B cell (primary cell): ENCODE results near the gene CACNA2D3. TPM values are rescaled to one million over a fixed set of nuclear protein-coding genes. Genes with fewer than 3 reads are reported as not detected.

Experiments used
- ATAC-seq: fragments of 200-7000 bp; cut with Tn5 transposase; one replicate; pipeline ENCODE4 v1.10.0; 2021; ENCODE audit warnings: low read depth, mild to moderate bottlenecking, moderate number of reproducible peaks, moderate library complexity
- CTCF ChIA-PET: fragments of 350-600 bp; sonication (Branson Sonifier 250); formaldehyde crosslinking; loops from one replicate; lab custom pipeline; 2021; ENCODE audit warnings: antibody characterized with exemption, inconsistent platforms; lab: Charles Lee
- POLR2A ChIA-PET: fragments of 350-600 bp; sonication (Branson Sonifier 250); formaldehyde crosslinking; loops from one replicate; lab custom pipeline; 2021; ENCODE audit warnings: antibody characterized with exemption; lab: Charles Lee
- DNase-seq: peaks from one replicate; pipeline ENCODE4 v3.0.0; 2013
- H2AFZ ChIP-seq: 2 replicates; pipeline ENCODE4 v1.6.1; 2012; ENCODE audit warnings: mild to moderate bottlenecking, low read depth, low read length; ENCODE audit not compliant: insufficient read depth, poor library complexity, severe bottlenecking
- H3K27ac ChIP-seq, 2 donors: 1 replicate in 1 of 2; 2 replicates in 1 of 2; pipeline ENCODE4 v1.5.1; 2012 to 2013; ENCODE audit warnings: low read length in 2 of 2, mild to moderate bottlenecking in 2 of 2, moderate library complexity in 1 of 2
- H3K27me3 ChIP-seq, 4 experiments: fragments of 200-600 bp in 1 of 4; sonication (generic) in 1 of 4; replicated peaks in 1 of 4; 1 replicate in 2 of 4; 2 replicates in 2 of 4; pipeline versions ENCODE4 v1.6.1 to v1.7.0; 2013 to 2016; ENCODE audit warnings: low read length in 3 of 4, mild to moderate bottlenecking in 2 of 4, mixed read lengths in 1 of 4, moderate library complexity in 1 of 4; ENCODE audit not compliant: insufficient read depth in 4 of 4, control insufficient read depth in 3 of 4; ENCODE audit errors: control extremely low read depth in 1 of 4
- H3K36me3 ChIP-seq, 2 experiments: replicated peaks in 1 of 2; 1 replicate in 1 of 2; 2 replicates in 1 of 2; pipeline versions ENCODE4 v1.6.1 to v1.7.1; 2013; ENCODE audit warnings: low read length in 1 of 2; ENCODE audit not compliant: insufficient read depth in 2 of 2, control insufficient read depth in 1 of 2; ENCODE audit errors: control extremely low read depth in 1 of 2, extremely low read depth in 1 of 2
- H3K4me1 ChIP-seq, 2 donors: fragments of 200-600 bp in 1 of 2; sonication (generic) in 1 of 2; 1 replicate in 1 of 2; 2 replicates in 1 of 2; pipeline versions ENCODE4 v1.5.1 to v1.6.1; 2013 to 2017; ENCODE audit warnings: low read length in 2 of 2; ENCODE audit not compliant: control insufficient read depth in 2 of 2, insufficient read depth in 2 of 2
- H3K4me2 ChIP-seq: replicated peaks from 2 replicates; pipeline ENCODE3; 2012; ENCODE audit warnings: mild to moderate bottlenecking, low read depth, low read length; ENCODE audit not compliant: poor library complexity, severe bottlenecking
- H3K4me3 ChIP-seq, 5 experiments: fragments of 200-600 bp in 1 of 5; sonication (generic) in 1 of 5; 1 replicate in 3 of 5; 2 replicates in 2 of 5; pipeline versions ENCODE4 v1.5.1 to v1.7.0; 2011 to 2016; ENCODE audit warnings: low read length in 4 of 5, mild to moderate bottlenecking in 4 of 5, low read depth in 2 of 5, control low read depth in 1 of 5, moderate library complexity in 1 of 5; ENCODE audit not compliant: insufficient read depth in 1 of 5; ENCODE audit errors: control extremely low read depth in 1 of 5, extremely low read depth in 1 of 5
- H3K79me2 ChIP-seq: fragments of 200-600 bp; sonication (generic); one replicate; pipeline ENCODE4 v1.6.0; 2016; ENCODE audit warnings: low read length; ENCODE audit not compliant: control insufficient read depth, insufficient read depth
- H3K9ac ChIP-seq: fragments of 200-600 bp; sonication (generic); 2 replicates; pipeline ENCODE4 v1.6.1; 2017; ENCODE audit warnings: mild to moderate bottlenecking, low read length, moderate library complexity
- H3K9me3 ChIP-seq, 3 donors: one replicate each; pipeline versions ENCODE4 v1.6.1 to v1.7.1; 2013; ENCODE audit warnings: low read length in 2 of 3; ENCODE audit not compliant: control insufficient read depth in 2 of 3, insufficient read depth in 1 of 3; ENCODE audit errors: control extremely low read depth in 1 of 3
- H4K20me1 ChIP-seq: 2 replicates; pipeline ENCODE4 v1.6.0; 2012; ENCODE audit warnings: mild to moderate bottlenecking, low read length; ENCODE audit not compliant: insufficient read depth, control insufficient read depth, poor library complexity, severe bottlenecking
- H3K27ac Mint-ChIP-seq: one replicate; pipeline ENCODE4 v1.8.0; 2021; ENCODE audit warnings: mixed read lengths
- H3K27me3 Mint-ChIP-seq: one replicate; pipeline ENCODE4 v1.8.0; 2021; ENCODE audit warnings: mixed read lengths
- H3K4me1 Mint-ChIP-seq: one replicate; pipeline ENCODE4 v1.8.0; 2021; ENCODE audit warnings: mixed read lengths
- H3K4me3 Mint-ChIP-seq: one replicate; pipeline ENCODE4 v1.8.0; 2021; ENCODE audit warnings: mixed read lengths
- H3K9me3 Mint-ChIP-seq: one replicate; pipeline ENCODE4 v1.8.0; 2022; ENCODE audit warnings: mixed read lengths; ENCODE audit not compliant: insufficient read depth
- EZH2 ChIP-seq: IDR thresholded peaks from 2 replicates; pipeline ENCODE4 v1.6.1; 2012; ENCODE audit warnings: borderline replicate concordance, low read depth, mild to moderate bottlenecking, moderate library complexity, low read length; ENCODE audit not compliant: insufficient read depth, poor library complexity, severe bottlenecking
- WGBS: methylation state at CpG from one replicate; pipeline ENCODE4 v1.1.5; 2013; ENCODE audit warnings: missing lambda C conversion rate; ENCODE audit not compliant: insufficient coverage; 5-methylcytosine and 5-hydroxymethylcytosine counted together
- intact Hi-C: fragments of 100-400 bp; cut with micrococcal nuclease; formaldehyde crosslinking; loops from one replicate; pipeline ENCODE4 v1.10.0; 2022
- polyA plus RNA-seq: library from polyadenylated mRNA; depleted of rRNA; stranded (reverse); fragments of >200 nt; gene quantifications from 2 replicates; pipeline ENCODE4 v1.2.3, GENCODE V29; 2012
- total RNA-seq, 2 donors: library from RNA; stranded (reverse); fragments of 120-200 nt in 1 of 2; gene quantifications; 1 replicate in 1 of 2; 2 replicates in 1 of 2; pipeline versions ENCODE4 v1.2.3 to v1.2.4, GENCODE V29; 2013 to 2022
- TF ChIP-seq, protein P1 (sequence below): fragments of 200-600 bp; IDR thresholded peaks from one replicate; pipeline ENCODE4 v1.8.0; 2022; ENCODE audit warnings: antibody characterized with exemption, mild to moderate bottlenecking

The CACNA2D3 gene
- total and polyA plus RNA-seq, 2 donors (not counting 1 experiment from before 2014, with no cell fraction given): not detected

DNA sequence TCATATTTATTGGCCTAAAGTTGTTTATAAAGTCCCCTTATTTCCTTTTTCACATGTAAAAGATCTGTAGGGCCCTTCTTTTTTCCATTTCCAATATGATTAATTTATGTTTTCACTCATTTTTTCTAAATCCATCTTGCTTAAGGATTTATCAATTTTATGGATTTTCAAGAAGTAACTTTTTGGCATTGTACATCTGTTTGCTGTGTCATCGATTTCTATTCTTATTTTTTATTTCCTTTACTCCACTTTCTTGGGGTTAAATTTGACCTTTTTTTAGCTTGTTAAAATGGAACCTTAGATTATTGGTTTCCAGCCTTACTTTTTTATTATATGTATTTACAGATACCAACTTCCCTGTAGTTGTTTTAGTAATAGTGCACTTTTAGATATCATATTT is 597.6 kb downstream of the CACNA2D3 start:
- Histone ChIP-seq H3K4me2 (no peak overlapping the region), H2AFZ (no peak overlapping the region), H3K79me2 (no peaks in the 10 kb centered on the region), H3K9ac (no peak overlapping the region), H3K27me3 (no peaks in the 10 kb centered on the region), H3K4me1 (no peaks in the 10 kb centered on the region), H4K20me1 (no peaks in the 10 kb centered on the region), H3K9me3 (peaks cover 0 to 8% (median 0%) of the 10 kb centered on the region in 3 donors), H3K36me3 (no peaks in the 10 kb centered on the region), H3K4me3 (no peak overlapping the region), H3K27ac (no peak overlapping the region)
- ChIA-PET POLR2A (no interaction called here), CTCF (no interaction called here)
- no peak overlapping the region for H3K27ac Mint-ChIP-seq
- no peaks in the 10 kb centered on the region for H3K9me3 Mint-ChIP-seq
- peaks cover 5% of the 10 kb centered on the region for H3K27me3 Mint-ChIP-seq
- intact Hi-C loops: no loop called here
- no peak for ATAC-seq
- TF ChIP-seq, protein P1, sequence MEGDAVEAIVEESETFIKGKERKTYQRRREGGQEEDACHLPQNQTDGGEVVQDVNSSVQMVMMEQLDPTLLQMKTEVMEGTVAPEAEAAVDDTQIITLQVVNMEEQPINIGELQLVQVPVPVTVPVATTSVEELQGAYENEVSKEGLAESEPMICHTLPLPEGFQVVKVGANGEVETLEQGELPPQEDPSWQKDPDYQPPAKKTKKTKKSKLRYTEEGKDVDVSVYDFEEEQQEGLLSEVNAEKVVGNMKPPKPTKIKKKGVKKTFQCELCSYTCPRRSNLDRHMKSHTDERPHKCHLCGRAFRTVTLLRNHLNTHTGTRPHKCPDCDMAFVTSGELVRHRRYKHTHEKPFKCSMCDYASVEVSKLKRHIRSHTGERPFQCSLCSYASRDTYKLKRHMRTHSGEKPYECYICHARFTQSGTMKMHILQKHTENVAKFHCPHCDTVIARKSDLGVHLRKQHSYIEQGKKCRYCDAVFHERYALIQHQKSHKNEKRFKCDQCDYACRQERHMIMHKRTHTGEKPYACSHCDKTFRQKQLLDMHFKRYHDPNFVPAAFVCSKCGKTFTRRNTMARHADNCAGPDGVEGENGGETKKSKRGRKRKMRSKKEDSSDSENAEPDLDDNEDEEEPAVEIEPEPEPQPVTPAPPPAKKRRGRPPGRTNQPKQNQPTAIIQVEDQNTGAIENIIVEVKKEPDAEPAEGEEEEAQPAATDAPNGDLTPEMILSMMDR: no peak
- TF ChIP-seq EZH2: no peak
- H3K4me3 Mint-ChIP-seq: no peak overlapping the region
- no CpG with 5 or more reads among the region's 1 CpG for WGBS
- no peaks in the 10 kb centered on the region for H3K4me1 Mint-ChIP-seq
- DNase-seq: no peak

DNA sequence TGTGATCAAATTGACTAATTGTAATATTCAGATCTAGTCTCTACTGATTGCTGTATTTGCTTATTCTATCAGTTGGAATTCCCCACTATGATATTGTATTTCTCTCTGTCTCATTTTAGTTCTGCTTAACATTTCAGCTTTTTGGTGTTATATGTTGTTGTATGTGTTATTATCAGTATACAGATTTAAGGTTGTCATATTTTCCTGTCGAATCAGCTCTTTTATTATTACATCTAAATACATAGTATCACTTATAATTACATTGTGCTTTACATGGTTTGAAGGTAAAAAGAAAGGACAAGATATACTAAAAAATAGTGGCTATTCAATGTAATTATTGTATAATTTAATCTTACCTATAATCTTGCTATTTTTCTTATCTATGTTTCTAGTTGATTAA is 598.3 kb downstream of the CACNA2D3 start:
- DNase-seq (no peak), ATAC-seq (no peak)
- Histone ChIP-seq H3K9ac (no peak overlapping the region), H3K27me3 (no peaks in the 10 kb centered on the region), H3K36me3 (no peaks in the 10 kb centered on the region), H3K4me3 (no peak overlapping the region), H3K4me1 (no peaks in the 10 kb centered on the region), H3K27ac (no peak overlapping the region), H3K4me2 (no peak overlapping the region), H2AFZ (no peak overlapping the region), H3K79me2 (no peaks in the 10 kb centered on the region), H4K20me1 (no peaks in the 10 kb centered on the region), H3K9me3 (peaks cover 0 to 8% (median 0%) of the 10 kb centered on the region in 3 donors)
- Mint-ChIP-seq H3K4me1 (no peaks in the 10 kb centered on the region), H3K4me3 (no peak overlapping the region), H3K9me3 (peaks cover under 1% of the 10 kb centered on the region), H3K27ac (no peak overlapping the region), H3K27me3 (peaks cover 5% of the 10 kb centered on the region)
- POLR2A ChIA-PET: no interaction called here
- TF ChIP-seq EZH2: no peak
- CTCF ChIA-PET: no interaction called here
- intact Hi-C loops: no loop called here
- WGBS: no CpG with 5 or more reads among the region's 1 CpG
